ENCODE measurements around the gene RPP25L. TPM values are rescaled to one million over a fixed set of nuclear protein-coding genes. Genes with fewer than 3 reads are reported as not detected.
A peak's percentile ranks its signal among the peaks of the same experiment; 100 is the strongest.

The RPP25L gene
- total RNA-seq, 2 donors from 2014 or later: 5.5 to 8.7 TPM

DNA sequence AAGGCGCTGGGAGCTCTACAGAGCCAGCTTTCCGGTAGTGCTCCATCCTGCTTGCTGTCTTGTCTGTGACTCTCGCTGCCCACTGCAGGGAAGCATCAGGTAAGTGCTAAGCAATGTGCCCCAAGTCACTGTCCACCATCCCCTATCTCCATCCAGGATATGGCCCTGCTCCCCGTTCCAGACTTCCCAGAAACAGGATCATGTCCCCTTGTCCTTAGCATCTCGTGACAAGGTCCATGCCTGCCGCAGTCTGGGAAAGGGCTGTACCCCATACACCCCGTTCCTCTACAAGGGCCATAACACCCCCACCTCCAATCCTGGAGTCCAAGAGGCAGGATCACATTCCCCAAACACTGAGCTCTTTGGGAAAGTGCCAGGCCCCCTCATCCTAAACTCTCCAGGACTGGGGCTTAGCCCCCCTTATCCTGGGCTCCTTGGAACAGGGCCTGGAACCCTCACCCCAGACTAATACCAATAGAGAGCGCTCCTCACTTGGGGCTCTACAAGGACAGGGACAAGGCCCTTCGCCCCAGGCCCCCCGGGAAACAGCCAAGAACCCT, 566 bp downstream of the RPP25L start:
- TF ChIP-seq, protein P1, sequence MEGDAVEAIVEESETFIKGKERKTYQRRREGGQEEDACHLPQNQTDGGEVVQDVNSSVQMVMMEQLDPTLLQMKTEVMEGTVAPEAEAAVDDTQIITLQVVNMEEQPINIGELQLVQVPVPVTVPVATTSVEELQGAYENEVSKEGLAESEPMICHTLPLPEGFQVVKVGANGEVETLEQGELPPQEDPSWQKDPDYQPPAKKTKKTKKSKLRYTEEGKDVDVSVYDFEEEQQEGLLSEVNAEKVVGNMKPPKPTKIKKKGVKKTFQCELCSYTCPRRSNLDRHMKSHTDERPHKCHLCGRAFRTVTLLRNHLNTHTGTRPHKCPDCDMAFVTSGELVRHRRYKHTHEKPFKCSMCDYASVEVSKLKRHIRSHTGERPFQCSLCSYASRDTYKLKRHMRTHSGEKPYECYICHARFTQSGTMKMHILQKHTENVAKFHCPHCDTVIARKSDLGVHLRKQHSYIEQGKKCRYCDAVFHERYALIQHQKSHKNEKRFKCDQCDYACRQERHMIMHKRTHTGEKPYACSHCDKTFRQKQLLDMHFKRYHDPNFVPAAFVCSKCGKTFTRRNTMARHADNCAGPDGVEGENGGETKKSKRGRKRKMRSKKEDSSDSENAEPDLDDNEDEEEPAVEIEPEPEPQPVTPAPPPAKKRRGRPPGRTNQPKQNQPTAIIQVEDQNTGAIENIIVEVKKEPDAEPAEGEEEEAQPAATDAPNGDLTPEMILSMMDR (IDR thresholded peaks at IDR 0.05): no peak
- Histone ChIP-seq H3K27me3 (replicated peaks; ENCODE audit: insufficient read depth) (no peaks in the 10 kb centered on the region), H3K36me3 (peaks cover 24% of the 10 kb centered on the region), H3K9me3 (no peaks in the 10 kb centered on the region), H3K4me1 (ENCODE audit: control insufficient read depth in 1 of 2, low read depth in 2 of 2) (peaks cover 4 to 23% of the 10 kb centered on the region in 2 donors), H3K27ac (peak overlapping the region; percentile 56 to 70), H3K4me3 (peak overlapping the region; percentile 85)
- DNase-seq (ENCODE audit: low spot score) (no peak), ATAC-seq (ENCODE audit: insufficient number of reproducible peaks, low FRiP score, low read depth) (no peak)

DNA sequence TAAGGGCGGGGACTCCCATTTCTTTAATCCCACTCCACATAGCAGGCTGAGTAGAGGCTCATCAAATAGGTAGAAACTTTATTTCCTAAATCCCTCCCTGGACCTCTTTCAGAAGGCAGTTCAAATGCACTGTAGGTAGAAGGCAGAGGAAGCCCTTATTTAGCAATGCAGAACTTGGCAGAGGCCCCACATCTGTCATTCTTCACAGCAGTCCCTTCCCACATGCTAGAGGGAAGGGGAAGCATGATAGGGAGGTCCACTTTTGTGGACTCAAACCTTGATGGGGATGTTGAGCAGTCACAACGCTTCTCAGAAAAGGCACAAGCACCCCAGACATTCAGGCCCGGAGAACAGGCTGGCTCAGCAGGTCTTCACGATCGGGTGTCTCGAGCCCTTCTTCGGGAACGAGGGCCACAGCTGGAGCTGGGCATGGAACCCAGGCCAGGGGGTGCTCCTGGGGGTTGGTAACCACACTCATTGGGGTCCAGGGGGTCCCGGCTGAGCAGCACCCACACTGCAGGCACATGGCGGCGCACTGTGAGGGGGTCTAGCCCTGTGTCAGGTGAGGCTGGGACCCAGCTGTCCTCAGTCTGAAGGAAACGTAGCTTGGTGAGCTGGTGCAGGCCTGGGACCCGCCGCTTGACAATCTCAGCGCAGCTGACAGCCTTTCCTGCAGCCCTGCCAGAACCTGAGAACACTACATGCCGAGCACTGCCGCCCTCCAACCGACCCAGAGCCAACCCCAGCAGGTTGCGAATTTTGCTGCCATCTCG, 1.3 kb downstream of the RPP25L start:
- TF ChIP-seq, protein P1 (IDR thresholded peaks at IDR 0.05): no peak
- ATAC-seq (ENCODE audit: insufficient number of reproducible peaks, low FRiP score, low read depth) (no peak), DNase-seq (ENCODE audit: low spot score) (no peak)
- Histone ChIP-seq H3K9me3 (no peaks in the 10 kb centered on the region), H3K4me1 (ENCODE audit: control insufficient read depth in 1 of 2, low read depth in 2 of 2) (peaks cover 4 to 23% of the 10 kb centered on the region in 2 donors), H3K27me3 (replicated peaks; ENCODE audit: insufficient read depth) (no peaks in the 10 kb centered on the region), H3K4me3 (peak overlapping the region; percentile 85), H3K36me3 (peaks cover 18% of the 10 kb centered on the region), H3K27ac (no peak overlapping the region)

DNA sequence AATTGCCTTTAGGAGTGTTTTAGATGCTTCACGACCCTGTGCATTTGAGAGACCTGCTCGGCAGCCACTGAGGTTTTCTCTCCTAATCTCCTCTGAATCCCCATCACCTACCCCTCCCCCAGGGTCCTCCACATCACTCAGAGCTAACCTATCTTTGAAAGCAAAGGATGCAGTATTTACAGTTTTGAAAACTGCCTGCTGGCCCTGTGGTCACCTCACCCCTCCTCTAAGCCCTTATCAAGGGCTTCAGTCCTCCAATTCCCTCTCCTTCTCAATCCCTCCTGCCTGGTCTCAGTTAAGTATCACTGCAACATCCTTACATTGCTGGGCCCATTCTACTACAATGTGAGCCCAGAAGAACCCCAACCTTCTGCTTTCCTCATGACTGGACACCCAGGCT, 4.6 kb downstream of the RPP25L start:
- Histone ChIP-seq H3K9me3 (no peaks in the 10 kb centered on the region), H3K27me3 (replicated peaks; ENCODE audit: insufficient read depth) (no peaks in the 10 kb centered on the region), H3K36me3 (no peaks in the 10 kb centered on the region), H3K4me1 (ENCODE audit: control insufficient read depth in 1 of 2, low read depth in 2 of 2) (peaks cover 0 to 19% of the 10 kb centered on the region in 2 donors), H3K4me3 (no peak overlapping the region), H3K27ac (no peak overlapping the region)
- TF ChIP-seq, protein P1 (IDR thresholded peaks at IDR 0.05): no peak
- no peak for DNase-seq (ENCODE audit: low spot score)
- ATAC-seq (ENCODE audit: insufficient number of reproducible peaks, low FRiP score, low read depth): no peak

DNA sequence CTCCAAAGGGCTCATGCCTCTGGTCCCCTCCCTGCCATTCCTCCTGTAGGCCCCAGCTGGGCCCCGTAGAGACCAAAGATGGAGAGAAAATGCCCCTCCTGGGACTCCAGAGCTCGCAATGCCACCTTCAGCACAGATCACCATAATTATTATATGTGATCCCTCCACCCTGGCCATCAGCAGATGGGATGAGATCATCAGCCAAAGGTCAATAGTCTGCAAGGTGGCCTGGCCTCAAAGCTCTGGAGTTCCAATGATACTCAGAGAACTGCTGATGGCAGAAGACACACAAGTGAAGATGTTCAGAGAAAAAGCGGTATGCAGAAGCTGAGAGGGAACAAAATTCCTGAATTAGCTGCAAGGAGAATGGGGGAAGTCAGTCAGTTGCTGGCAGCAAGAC, 5.0 kb downstream of the RPP25L start:
- TF ChIP-seq, protein P1 (IDR thresholded peaks at IDR 0.05): no peak
- no peak for ATAC-seq (ENCODE audit: insufficient number of reproducible peaks, low FRiP score, low read depth)

DNA sequence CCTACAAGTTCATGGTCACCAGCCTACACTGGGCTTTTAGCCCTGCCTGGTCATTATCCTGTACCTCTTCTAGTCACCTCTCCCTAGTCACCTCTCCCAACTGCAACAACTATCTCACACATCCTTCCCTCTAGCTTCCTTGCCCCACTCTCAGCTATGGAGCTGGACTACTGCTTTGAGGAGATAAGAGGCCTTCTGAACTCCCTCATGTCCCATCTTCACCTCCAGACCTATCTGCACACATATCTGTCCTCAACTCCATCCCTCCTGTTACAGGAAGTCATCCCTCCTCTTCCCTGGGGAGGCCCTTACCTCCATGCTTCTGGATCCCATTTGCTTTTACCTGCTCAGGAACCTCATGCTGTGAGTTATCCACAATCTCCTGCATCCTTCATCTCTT, 5.7 kb downstream of the RPP25L start:
- Histone ChIP-seq H3K27ac (no peak overlapping the region), H3K9me3 (no peaks in the 10 kb centered on the region), H3K27me3 (replicated peaks; ENCODE audit: insufficient read depth) (no peaks in the 10 kb centered on the region), H3K4me1 (ENCODE audit: control insufficient read depth in 1 of 2, low read depth in 2 of 2) (peaks cover 0 to 9% of the 10 kb centered on the region in 2 donors), H3K4me3 (no peak overlapping the region), H3K36me3 (no peaks in the 10 kb centered on the region)
- ATAC-seq (ENCODE audit: insufficient number of reproducible peaks, low FRiP score, low read depth) (no peak), DNase-seq (ENCODE audit: low spot score) (no peak)
- TF ChIP-seq, protein P1 (IDR thresholded peaks at IDR 0.05): no peak

More for the DNA sequence above, 5.0 kb downstream of the RPP25L start:
- Histone ChIP-seq H3K27ac (no peak overlapping the region), H3K9me3 (no peaks in the 10 kb centered on the region), H3K4me3 (no peak overlapping the region), H3K27me3 (replicated peaks; ENCODE audit: insufficient read depth) (no peaks in the 10 kb centered on the region), H3K36me3 (no peaks in the 10 kb centered on the region), H3K4me1 (ENCODE audit: control insufficient read depth in 1 of 2, low read depth in 2 of 2) (peaks cover 0 to 15% of the 10 kb centered on the region in 2 donors)
- no peak for DNase-seq (ENCODE audit: low spot score)

All from thoracic aorta (tissue), 2 donors.